GM12878 (cell line): Measurements from ENCODE around the gene KTN1. TPM values are rescaled to one million over a fixed set of nuclear protein-coding genes. Genes with fewer than 3 reads are reported as not detected.

Experiments
- ATAC-seq: fragments of 200-7000 bp; cut with Tn5 transposase; 3 replicates; pipeline ENCODE4 v1.9.1; 2020; ENCODE audit warnings: mild to moderate bottlenecking, moderate library complexity
- BruUV-seq: library from RNA; stranded (reverse); fragments of 400-500 nt; replicated peaks from 2 replicates; lab custom pipeline; 2021; lab: Mats Ljungman, UMichigan
- CTCF ChIA-PET: fragments of 300-600 bp; sonication (Branson Sonifier 250); formaldehyde crosslinking; extraction: SDS; loops from one replicate; lab custom pipeline; 2021; ENCODE audit warnings: inconsistent platforms; lab: Yijun Ruan, JAX
- POLR2A ChIA-PET: fragments of 350-600 bp; formaldehyde crosslinking; extraction: SDS; loops from one replicate; lab custom pipeline; 2021; ENCODE audit warnings: inconsistent platforms; lab: Charles Lee
- RAD21 ChIA-PET: fragments of 300-600 bp; sonication (Branson Sonifier 250); formaldehyde crosslinking; loops from one replicate; lab custom pipeline; 2023; ENCODE audit warnings: antibody characterized with exemption; ENCODE audit not compliant: unreplicated experiment; lab: Charles Lee
- SMC1A ChIA-PET: fragments of 300-600 bp; sonication (Branson Sonifier 250); formaldehyde crosslinking; loops from one replicate; lab custom pipeline; 2023; ENCODE audit not compliant: unreplicated experiment, uncharacterized antibody; lab: Charles Lee
- DNase-seq: peaks from one replicate; pipeline ENCODE4 v3.0.0-alpha.2; 2011; ENCODE audit warnings: low read depth, low spot score
- FAIRE-seq: peaks from 3 replicates; lab custom pipeline; 2011; peaks lifted over from hg19 to GRCh38; lab: Jason Lieb, UNC
- H2AFZ ChIP-seq: 2 replicates; pipeline ENCODE4 v1.6.0; 2011; ENCODE audit warnings: low read depth, low read length, control low read depth; ENCODE audit not compliant: control insufficient read depth
- H3K27ac ChIP-seq: 2 replicates; pipeline ENCODE4 v1.5.1; 2011; ENCODE audit warnings: control low read depth; ENCODE audit not compliant: control insufficient read depth, insufficient read depth
- H3K27me3 ChIP-seq, 2 experiments: replicated peaks in 1 of 2; 2 replicates each; pipeline versions ENCODE4 v1.6.0 to v1.6.1; 2011; ENCODE audit warnings: low read length in 1 of 2; ENCODE audit not compliant: control insufficient read depth in 2 of 2, insufficient read depth in 2 of 2
- H3K36me3 ChIP-seq, 2 experiments: 2 replicates each; pipeline ENCODE4 v1.5.1; 2011; ENCODE audit warnings: low read length in 1 of 2; ENCODE audit not compliant: control insufficient read depth in 2 of 2, insufficient read depth in 2 of 2
- H3K4me1 ChIP-seq: 2 replicates; pipeline ENCODE4 v1.6.1; 2011; ENCODE audit warnings: mild to moderate bottlenecking, low read length, moderate library complexity, mixed read lengths; ENCODE audit not compliant: control insufficient read depth, insufficient read depth
- H3K4me2 ChIP-seq: 2 replicates; pipeline ENCODE4 v1.6.0; 2011; ENCODE audit warnings: control low read depth; ENCODE audit not compliant: control insufficient read depth, insufficient read depth
- H3K4me3 ChIP-seq: fragments of 200-600 bp; sonication (generic); 2 replicates; pipeline ENCODE4 v1.5.1; 2016
- H3K79me2 ChIP-seq: 2 replicates; pipeline ENCODE4 v1.6.0; 2011; ENCODE audit warnings: low read length; ENCODE audit not compliant: control insufficient read depth, insufficient read depth
- H3K9ac ChIP-seq: 2 replicates; pipeline ENCODE4 v1.8.0; 2011; ENCODE audit warnings: low read length, control low read depth, mixed read lengths; ENCODE audit not compliant: control insufficient read depth, insufficient read depth
- H3K9me3 ChIP-seq: replicated peaks from 3 replicates; pipeline ENCODE4 v1.5.1; 2011; ENCODE audit warnings: mild to moderate bottlenecking, low read length; ENCODE audit not compliant: control insufficient read depth, insufficient read depth
- H4K20me1 ChIP-seq: 2 replicates; pipeline ENCODE4 v1.6.0; 2011; ENCODE audit not compliant: control insufficient read depth, insufficient read depth
- BMI1 ChIP-seq: fragments of 450-650 bp; IDR thresholded peaks from 2 replicates; pipeline ENCODE4 v1.6.1; 2016; ENCODE audit warnings: mild to moderate bottlenecking, moderate library complexity, borderline replicate concordance
- CBX5 ChIP-seq: sonication (generic); IDR thresholded peaks from 2 replicates; pipeline ENCODE4 v1.6.1; 2016; ENCODE audit warnings: low read depth, moderate library complexity, mild to moderate bottlenecking, inconsistent platforms
- DPF2 ChIP-seq: fragments of 450-650 bp; IDR thresholded peaks from 2 replicates; pipeline ENCODE4 v1.6.1; 2017; ENCODE audit warnings: mild to moderate bottlenecking
- ETV6 ChIP-seq, 2 experiments: fragments of 450-650 bp in 1 of 2; IDR thresholded peaks in 1 of 2; conservative IDR thresholded peaks in 1 of 2; 2 replicates each; pipeline ENCODE4 v1.6.1; 2014; ENCODE audit warnings: antibody characterized with exemption in 1 of 2, borderline replicate concordance in 1 of 2, low read depth in 1 of 2, mild to moderate bottlenecking in 1 of 2, moderate library complexity in 1 of 2
- HDAC6 ChIP-seq: fragments of 200-600 bp; sonication (generic); IDR thresholded peaks from one replicate; pipeline ENCODE4 v1.8.0; 2017; ENCODE audit warnings: antibody characterized with exemption; ENCODE audit not compliant: unreplicated experiment
- JUND ChIP-seq: IDR thresholded peaks from 2 replicates; pipeline ENCODE4 v1.6.1; 2012; ENCODE audit warnings: low read depth, mild to moderate bottlenecking, low read length, improper control_type of control experiment, moderate library complexity
- KDM1A ChIP-seq: fragments of 200-600 bp; sonication (generic); IDR thresholded peaks from 2 replicates; pipeline ENCODE4 v1.6.1; 2016; ENCODE audit warnings: borderline replicate concordance
- NFXL1 ChIP-seq: fragments of 450-650 bp; IDR thresholded peaks from 2 replicates; pipeline ENCODE4 v1.6.1; 2017; ENCODE audit warnings: antibody characterized with exemption, mild to moderate bottlenecking, borderline replicate concordance
- PAX8 ChIP-seq: fragments of 450-650 bp; IDR thresholded peaks from 2 replicates; pipeline ENCODE4 v1.6.1; 2017; ENCODE audit warnings: mild to moderate bottlenecking, moderate library complexity
- PML ChIP-seq: IDR thresholded peaks from 2 replicates; pipeline ENCODE4 v1.6.1; 2012; ENCODE audit warnings: low read length, inconsistent platforms
- whole genome bisulfite sequencing: methylation state at CpG from one replicate; pipeline ENCODE4 v1.1.6; 2016; ENCODE audit warnings: low lambda C conversion rate; ENCODE audit not compliant: insufficient replicate concordance, insufficient coverage; ENCODE audit errors: missing lambda C conversion rate; 5-methylcytosine and 5-hydroxymethylcytosine counted together
- in situ Hi-C: fragments of 300-500 bp; cut with MboI; formaldehyde crosslinking; loops from 9 replicates; pipeline ENCODE4 v1.14.3; 2018; ENCODE audit warnings: mixed read lengths
- intact Hi-C: fragments of 100-400 bp; cut with micrococcal nuclease; formaldehyde crosslinking; loops from one replicate; pipeline ENCODE4 v1.14.2; 2022; ENCODE audit not compliant: unreplicated experiment
- polyA plus RNA-seq, 11 experiments: library from polyadenylated mRNA; depleted of rRNA in 4 of 11; unstranded in 6 of 11; stranded (reverse) in 5 of 11; fragments of >200 nt; fragmentation: Nextera tagmentation in 4 of 11; fragmentation: Illumina TruSeq in 1 of 11; extraction: Ambion mirVana in 4 of 11; extraction: Trizol in 1 of 11; gene quantifications; 1 replicate in 1 of 11; 2 replicates in 10 of 11; pipeline versions ENCODE4 v1.2.1 to v1.2.3, GENCODE V29; 2011 to 2016; ENCODE audit warnings: inconsistent platforms in 2 of 11, missing spikeins in 2 of 11, low read depth in 1 of 11
- total RNA-seq, 4 experiments: library from RNA; depleted of rRNA in 3 of 4; stranded (reverse); fragments of >200 nt in 3 of 4; fragmentation: Illumina TruSeq in 1 of 4; extraction: Trizol in 1 of 4; gene quantifications; 2 replicates each; pipeline versions ENCODE4 v1.2.1 to v1.2.3, GENCODE V29; 2013 to 2021
- TF ChIP-seq, protein P1 (sequence below): IDR thresholded peaks from 2 replicates; pipeline ENCODE4 v1.6.1; 2012; ENCODE audit warnings: low read length, inconsistent platforms

Gene KTN1
- total and polyA plus RNA-seq, 10 of the 15 experiments (the other 5 are each of a cell fraction or from before 2014, with no cell fraction given): 50.6 to 154 (median 84.2) TPM

DNA sequence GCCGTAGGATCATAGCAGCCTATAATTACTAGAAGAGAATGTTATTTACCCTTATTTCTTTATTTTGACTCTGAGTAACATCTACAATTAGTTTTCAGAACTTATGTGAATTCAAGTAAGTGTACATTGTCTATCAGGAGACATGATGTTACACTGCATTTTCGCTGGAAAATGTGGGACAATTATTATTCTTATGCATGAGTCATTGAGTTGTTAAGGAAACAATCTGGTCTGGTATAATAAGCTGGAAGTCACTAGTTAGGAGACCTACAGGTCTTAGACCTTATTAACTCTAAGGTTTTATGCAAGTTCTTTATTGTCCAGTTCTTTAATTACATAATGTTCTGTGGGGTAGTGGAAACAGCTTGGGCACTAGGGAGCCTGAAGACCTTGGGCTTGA, 5.8 kb downstream of the KTN1 start:
- Histone ChIP-seq H3K9ac (no peak overlapping the region), H3K27me3 (no peaks in the 10 kb centered on the region), H3K4me2 (peak overlapping the region; percentile 22; the same call in 1 of the 2 replicates), H2AFZ (no peak overlapping the region), H3K4me1 (peaks cover 8% of the 10 kb centered on the region; the same call in 1 of the 2 replicates), H4K20me1 (no peaks in the 10 kb centered on the region), H3K36me3 (no peaks in the 10 kb centered on the region), H3K79me2 (peaks cover 93% of the 10 kb centered on the region), H3K9me3 (no peaks in the 10 kb centered on the region; the same call in 2 of the 3 replicates), H3K4me3 (no peak overlapping the region), H3K27ac (no peak overlapping the region)
- ChIA-PET CTCF (interaction anchor here (0.9 to 1.1 kb wide), 4 partner anchors 12 to 148 kb away, joined by 3 read pairs; no protein-coding TSS in a partner anchor), RAD21 (no interaction called here), SMC1A (interaction anchor here (0.9 to 4.3 kb wide), 10 partner anchors 10 to 142 kb away, joined by 3 to 22 read pairs (median 4); no protein-coding TSS in a partner anchor), POLR2A (interaction anchor here (0.6 to 1.0 kb wide), 2 partner anchors 15 to 42 kb away, joined by 3 to 7 read pairs; no protein-coding TSS in a partner anchor)
- ATAC-seq (no peak), DNase-seq (no peak), FAIRE-seq (no peak)
- intact Hi-C loops (no loop called here), in situ Hi-C loops (no loop called here)
- WGBS: 93% methylated on average over 2 of the region's 2 CpGs
- no peak for TF ChIP-seq PML
- TF ChIP-seq JUND: no peak
- TF ChIP-seq NFXL1: no peak
- TF ChIP-seq HDAC6: no peak
- TF ChIP-seq CBX5: no peak
- TF ChIP-seq PAX8: no peak
- no peak for TF ChIP-seq ETV6 (conservative IDR thresholded peaks at IDR 0.05 in 1 of 2, IDR thresholded peaks at IDR 0.05 in 1 of 2; ENCODE audit: borderline replicate concordance in 1 of 2, low read depth in 1 of 2)
- no peak for TF ChIP-seq BMI1
- TF ChIP-seq, protein P1, sequence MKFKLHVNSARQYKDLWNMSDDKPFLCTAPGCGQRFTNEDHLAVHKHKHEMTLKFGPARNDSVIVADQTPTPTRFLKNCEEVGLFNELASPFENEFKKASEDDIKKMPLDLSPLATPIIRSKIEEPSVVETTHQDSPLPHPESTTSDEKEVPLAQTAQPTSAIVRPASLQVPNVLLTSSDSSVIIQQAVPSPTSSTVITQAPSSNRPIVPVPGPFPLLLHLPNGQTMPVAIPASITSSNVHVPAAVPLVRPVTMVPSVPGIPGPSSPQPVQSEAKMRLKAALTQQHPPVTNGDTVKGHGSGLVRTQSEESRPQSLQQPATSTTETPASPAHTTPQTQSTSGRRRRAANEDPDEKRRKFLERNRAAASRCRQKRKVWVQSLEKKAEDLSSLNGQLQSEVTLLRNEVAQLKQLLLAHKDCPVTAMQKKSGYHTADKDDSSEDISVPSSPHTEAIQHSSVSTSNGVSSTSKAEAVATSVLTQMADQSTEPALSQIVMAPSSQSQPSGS: no peak
- TF ChIP-seq KDM1A: no peak
- TF ChIP-seq DPF2: no peak
- no TSS peak for BruUV-seq
